Measurements from ENCODE around the gene POLQ.
"Not testable (repeated sequence)": the region's sequence is repeated elsewhere in the genome, so short reads cannot be mapped to it uniquely, and the experiment has no call there.

- TF ChIP-seq CTCF (IDR thresholded peaks at IDR 0.05; ENCODE audit: low read depth, low read length, poor library complexity, severe bottlenecking); EZH2phosphoT487 (IDR thresholded peaks at IDR 0.05; ENCODE audit: borderline replicate concordance, low read length): not testable (repeated sequence)
Observed at GRCh38 chr3:121593806-121594205, 48.0 kb upstream of the POLQ start.
